K562 (cell line): Measurements from ENCODE around the gene C11orf86. TPM values are rescaled to one million over a fixed set of nuclear protein-coding genes. Genes with fewer than 3 reads are reported as not detected.
A peak's percentile ranks its signal among the peaks of the same experiment; 100 is the strongest.

ENCODE experiments used
- ATAC-seq: fragments of 200-7000 bp; cut with Tn5 transposase; 3 replicates; pipeline ENCODE4 v1.9.1; 2020; ENCODE audit warnings: moderate library complexity
- BruUV-seq: library from RNA; stranded (reverse); fragments of 400-500 nt; replicated peaks from 2 replicates; lab custom pipeline; 2021; lab: Mats Ljungman, UMichigan
- CTCF ChIA-PET: fragments of 300-600 bp; formaldehyde crosslinking; extraction: SDS; loops from one replicate; lab custom pipeline; 2021; ENCODE audit warnings: low intra/inter-chr PET ratio; lab: Yijun Ruan, JAX
- POLR2A ChIA-PET: fragments of 300-600, 350-650 bp; sonication (Branson Sonifier 250); formaldehyde crosslinking; extraction: SDS; loops from one replicate; lab custom pipeline; 2021; ENCODE audit warnings: antibody characterized with exemption, inconsistent platforms; lab: Yijun Ruan, JAX
- DNase-seq, 4 experiments: peaks; one replicate each; pipeline versions ENCODE4 v3.0.0 to v3.0.0-alpha.2; 2011 to 2018; ENCODE audit warnings: low spot score in 3 of 4, mixed read lengths in 3 of 4; ENCODE audit errors: extremely low read depth in 1 of 4
- FAIRE-seq: peaks from 2 replicates; lab custom pipeline; 2011; peaks lifted over from hg19 to GRCh38; lab: Jason Lieb, UNC
- H2AFZ ChIP-seq: 2 replicates; pipeline ENCODE4 v1.6.0; 2011; ENCODE audit warnings: low read depth, low read length, control low read depth, inconsistent platforms
- H3K27ac ChIP-seq: fragments of 200-600 bp; 3 replicates; pipeline ENCODE4 v1.8.0; 2011; ENCODE audit warnings: low read depth, mild to moderate bottlenecking, control low read depth, inconsistent platforms, low read length, moderate library complexity, mixed read lengths; ENCODE audit errors: extremely low read depth
- H3K27me3 ChIP-seq, 2 experiments: fragments of 300-600 bp in 1 of 2; 2 replicates in 1 of 2; 3 replicates in 1 of 2; pipeline versions ENCODE4 v1.6.0 to v1.8.0; 2011; ENCODE audit warnings: inconsistent platforms in 2 of 2, low read length in 2 of 2, mild to moderate bottlenecking in 1 of 2, mixed read lengths in 1 of 2, moderate library complexity in 1 of 2; ENCODE audit not compliant: control insufficient read depth in 2 of 2, insufficient read depth in 2 of 2
- H3K36me3 ChIP-seq: fragments of 300-600 bp; 3 replicates; pipeline ENCODE4 v1.8.0; 2011; ENCODE audit warnings: mild to moderate bottlenecking, low read length, inconsistent platforms; ENCODE audit not compliant: control insufficient read depth, insufficient read depth
- H3K4me1 ChIP-seq, 2 experiments: fragments of 200-600 bp in 1 of 2; replicated peaks in 1 of 2; 2 replicates in 1 of 2; 3 replicates in 1 of 2; pipeline versions ENCODE4 v1.5.1 to v1.8.0; 2011; ENCODE audit warnings: inconsistent platforms in 2 of 2, low read length in 2 of 2, mild to moderate bottlenecking in 1 of 2, mixed read lengths in 1 of 2, moderate library complexity in 1 of 2; ENCODE audit not compliant: control insufficient read depth in 2 of 2, insufficient read depth in 2 of 2
- H3K4me2 ChIP-seq: 2 replicates; pipeline ENCODE4 v1.6.1; 2011; ENCODE audit warnings: low read length, control low read depth, inconsistent platforms, mixed read lengths; ENCODE audit not compliant: insufficient read depth
- H3K4me3 ChIP-seq: fragments of 200-600 bp; sonication (generic), shearing (Covaris generic); 2 replicates; pipeline ENCODE4 v1.5.1; 2016; ENCODE audit warnings: control low read depth, inconsistent platforms
- H3K79me2 ChIP-seq: fragments of 200-600 bp; 3 replicates; pipeline ENCODE4 v1.8.0; 2011; ENCODE audit warnings: low read length, inconsistent platforms; ENCODE audit not compliant: control insufficient read depth, insufficient read depth
- H3K9ac ChIP-seq, 2 experiments: 2 replicates each; pipeline versions ENCODE4 v1.6.0 to v1.6.1; 2011; ENCODE audit warnings: low read depth in 2 of 2, low read length in 2 of 2, control low read depth in 1 of 2, inconsistent platforms in 1 of 2, mild to moderate bottlenecking in 1 of 2, mixed read lengths in 1 of 2; ENCODE audit not compliant: insufficient read depth in 1 of 2
- H3K9me1 ChIP-seq: one replicate; pipeline ENCODE4 v1.6.0; 2011; ENCODE audit warnings: inconsistent platforms, mild to moderate bottlenecking, low read length, moderate library complexity; ENCODE audit not compliant: control insufficient read depth, insufficient read depth
- H3K9me3 ChIP-seq: replicated peaks from 2 replicates; pipeline ENCODE4 v1.5.1; 2011; ENCODE audit warnings: low read depth, low read length, inconsistent platforms; ENCODE audit not compliant: control insufficient read depth, insufficient read depth
- H4K20me1 ChIP-seq: replicated peaks from 2 replicates; pipeline ENCODE4 v1.6.1; 2011; ENCODE audit warnings: low read length, inconsistent platforms, mixed read lengths; ENCODE audit not compliant: control insufficient read depth, insufficient read depth
- ADNP ChIP-seq: fragments of 200-800 bp; sonication (Bioruptor generic); IDR thresholded peaks from 2 replicates; pipeline ENCODE4 v1.6.1; 2016; ENCODE audit warnings: missing genetic modification characterization, missing compliant biosample characterization
- CHD4 ChIP-seq: fragments of 200-600 bp; sonication (generic); IDR thresholded peaks from 3 replicates; pipeline ENCODE4 v1.6.1; 2012; ENCODE audit warnings: low read depth, mild to moderate bottlenecking, mixed read lengths, low read length, inconsistent platforms; ENCODE audit not compliant: insufficient read depth, insufficient replicate concordance, poor library complexity, severe bottlenecking
- HDAC2 ChIP-seq: fragments of 450-650 bp; IDR thresholded peaks from 2 replicates; pipeline ENCODE4 v1.6.1; 2016; ENCODE audit warnings: mild to moderate bottlenecking
- KDM1A ChIP-seq, 2 experiments: fragments of 450-650 bp; IDR thresholded peaks; 2 replicates each; pipeline ENCODE4 v1.6.1; 2016; ENCODE audit warnings: mild to moderate bottlenecking in 2 of 2
- MCM5 ChIP-seq: fragments of 450-650 bp; IDR thresholded peaks from 2 replicates; pipeline ENCODE4 v1.6.1; 2016; ENCODE audit warnings: low read depth
- NEUROD1 ChIP-seq: fragments of 150-350 bp; IDR thresholded peaks from 2 replicates; pipeline ENCODE4 v1.6.1; 2014; ENCODE audit warnings: borderline replicate concordance, low read length, low read depth; ENCODE audit not compliant: partially characterized antibody
- RCOR1 ChIP-seq, 2 experiments: IDR thresholded peaks; 2 replicates each; pipeline ENCODE4 v1.6.1; 2012; ENCODE audit warnings: low read depth in 2 of 2, low read length in 2 of 2, borderline replicate concordance in 1 of 2, improper control_type of control experiment in 1 of 2
- STAT5B ChIP-seq: fragments of 250-450 bp; sonication (Bioruptor Pico); IDR thresholded peaks from 2 replicates; pipeline ENCODE4 v1.8.0; 2021; ENCODE audit warnings: mild to moderate bottlenecking, inconsistent platforms
- ZNF143 ChIP-seq: sonication (generic); formaldehyde crosslinking; IDR thresholded peaks from 2 replicates; pipeline ENCODE4 v1.9.0; 2022; ENCODE audit warnings: mild to moderate bottlenecking, missing genetic modification reagents
- ZNF212 ChIP-seq: fragments of 450-650 bp; formaldehyde crosslinking; IDR thresholded peaks from 2 replicates; pipeline ENCODE4 v1.4.0; 2020; ENCODE audit warnings: mild to moderate bottlenecking
- WGBS: fragments of 100-300 bp; shearing (Covaris generic); methylation state at CpG from one replicate; pipeline ENCODE4 v1.1.6; 2016; ENCODE audit warnings: low coverage, mixed read lengths; ENCODE audit not compliant: insufficient coverage; ENCODE audit errors: missing lambda C conversion rate; 5-methylcytosine and 5-hydroxymethylcytosine counted together
- in situ Hi-C: fragments of 300-500 bp; cut with MboI; formaldehyde crosslinking; loops from 4 replicates; pipeline ENCODE4 v1.15.0; 2018; ENCODE audit warnings: inconsistent platforms, mixed read lengths
- intact Hi-C: fragments of 100-400 bp; cut with micrococcal nuclease; formaldehyde crosslinking; loops from 2 replicates; pipeline ENCODE4 v1.14.2; 2022
- polyA plus RNA-seq, 8 experiments: library from polyadenylated mRNA; depleted of rRNA in 4 of 8; stranded (reverse) in 5 of 8; unstranded in 3 of 8; fragments of >200 nt; fragmentation: Nextera tagmentation in 2 of 8; fragmentation: Illumina TruSeq in 1 of 8; extraction: Ambion mirVana in 2 of 8; extraction: Trizol in 1 of 8; gene quantifications; 2 replicates each; pipeline versions ENCODE4 v1.2.1 to v1.2.3, GENCODE V29; 2011 to 2014; ENCODE audit warnings: inconsistent platforms in 1 of 8, missing spikeins in 1 of 8
- total RNA-seq, 7 experiments: library from RNA; depleted of rRNA in 6 of 7; stranded (reverse); fragments of >200 nt in 6 of 7; fragmentation: Illumina TruSeq in 2 of 7; extraction: Trizol in 2 of 7; gene quantifications; 2 replicates each; pipeline versions ENCODE4 v1.2.1 to v1.2.3, GENCODE V29; 2011 to 2021; ENCODE audit warnings: low replicate concordance in 1 of 7
- TF ChIP-seq, protein P1 (sequence below): sonication (generic); formaldehyde crosslinking; IDR thresholded peaks from 2 replicates; pipeline ENCODE4 v1.4.0; 2020; ENCODE audit warnings: mild to moderate bottlenecking, missing genetic modification reagents

The C11orf86 gene
- total and polyA plus RNA-seq, 9 of the 15 experiments (the other 6 are each of a cell fraction or from before 2014, with no cell fraction given), result not detected

DNA sequence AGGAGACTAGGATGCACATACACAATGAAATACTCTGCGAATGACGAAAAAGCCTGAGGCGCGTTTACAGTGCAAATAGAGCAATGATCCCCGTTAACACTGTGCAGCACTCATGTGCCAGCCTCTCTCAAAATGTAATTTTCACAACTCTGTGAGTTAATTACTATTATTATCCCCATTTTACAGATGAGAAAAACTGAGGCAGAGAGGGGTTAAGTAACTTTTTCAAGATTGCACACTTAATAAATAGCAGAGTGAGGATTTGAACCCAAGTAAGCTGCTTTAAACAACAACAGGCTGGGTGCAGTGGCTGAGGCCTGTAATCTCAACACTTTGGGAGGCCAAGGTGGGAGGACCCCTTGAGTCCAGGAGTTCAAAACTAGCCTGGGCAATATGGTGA, 26.2 kb downstream of the C11orf86 start (continued):
- TF ChIP-seq ADNP (peak; percentile 92), CHD4 (peak; percentile 74), RCOR1 (IDR thresholded peaks at IDR 0.05; ENCODE audit: borderline replicate concordance in 1 of 2, low read depth in 2 of 2, low read length in 2 of 2) (peak in 1 of 2 experiments; percentile 42; a peak in 1 of 4 replicates), MCM5 (no peak), STAT5B (CRISPR knock-in tag) (no peak), HDAC2 (peak; percentile 64; the same call in 1 of the 2 replicates), KDM1A (IDR thresholded peaks at IDR 0.05) (peak; percentile 46 to 66; a peak in 2 of 4 replicates), NEUROD1 (no peak)

- H3K27ac ChIP-seq, result no peak overlapping the region
- no peaks in the 10 kb centered on the region for H3K36me3 ChIP-seq
- DNase-seq, result no peak
- H3K9me1 ChIP-seq, result no peaks in the 10 kb centered on the region
- no peak for FAIRE-seq
- no peaks in the 10 kb centered on the region for H3K27me3 ChIP-seq
- ChIA-PET POLR2A (interaction anchor here (0.7 to 1.7 kb wide), 3 partner anchors 9 to 454 kb away, joined by 3 to 5 read pairs (median 4); no protein-coding TSS in a partner anchor), CTCF (no interaction called here)
- no peak overlapping the region for H2AFZ ChIP-seq
- no peaks in the 10 kb centered on the region for H3K79me2 ChIP-seq
- peaks cover 8 to 14% of the 10 kb centered on the region in 2 experiments; a peak in 3 of 5 replicates for H3K4me1 ChIP-seq
- no peak overlapping the region for H3K9ac ChIP-seq
- intact Hi-C loops (no loop called here), in situ Hi-C loops (no loop called here)
- H3K4me3 ChIP-seq, result no peak overlapping the region
- ATAC-seq, result no peak
- BruUV-seq, result no TSS peak
- H3K4me2 ChIP-seq, result no peak overlapping the region
- WGBS, result 32% methylated on average over 7 of the region's 8 CpGs
- H3K9me3 ChIP-seq, result peaks cover 5% of the 10 kb centered on the region; the same call in 1 of the 2 replicates
- no peaks in the 10 kb centered on the region for H4K20me1 ChIP-seq
- TF ChIP-seq ZNF212 (CRISPR knock-in tag), result no peak
- no peak for TF ChIP-seq ZNF143 (CRISPR knock-in tag)
- TF ChIP-seq, protein P1, sequence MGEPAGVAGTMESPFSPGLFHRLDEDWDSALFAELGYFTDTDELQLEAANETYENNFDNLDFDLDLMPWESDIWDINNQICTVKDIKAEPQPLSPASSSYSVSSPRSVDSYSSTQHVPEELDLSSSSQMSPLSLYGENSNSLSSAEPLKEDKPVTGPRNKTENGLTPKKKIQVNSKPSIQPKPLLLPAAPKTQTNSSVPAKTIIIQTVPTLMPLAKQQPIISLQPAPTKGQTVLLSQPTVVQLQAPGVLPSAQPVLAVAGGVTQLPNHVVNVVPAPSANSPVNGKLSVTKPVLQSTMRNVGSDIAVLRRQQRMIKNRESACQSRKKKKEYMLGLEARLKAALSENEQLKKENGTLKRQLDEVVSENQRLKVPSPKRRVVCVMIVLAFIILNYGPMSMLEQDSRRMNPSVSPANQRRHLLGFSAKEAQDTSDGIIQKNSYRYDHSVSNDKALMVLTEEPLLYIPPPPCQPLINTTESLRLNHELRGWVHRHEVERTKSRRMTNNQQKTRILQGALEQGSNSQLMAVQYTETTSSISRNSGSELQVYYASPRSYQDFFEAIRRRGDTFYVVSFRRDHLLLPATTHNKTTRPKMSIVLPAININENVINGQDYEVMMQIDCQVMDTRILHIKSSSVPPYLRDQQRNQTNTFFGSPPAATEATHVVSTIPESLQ (CRISPR knock-in tag), result no peak
These were observed 27.3 kb downstream of the C11orf86 start for GRCh38 chr11:67002297-67002913.
